Measurements from ENCODE around the gene KCNH3. TPM values are rescaled to one million over a fixed set of nuclear protein-coding genes. Genes with fewer than 3 reads are reported as not detected.

Gene KCNH3
- total RNA-seq, 2 experiments from 2014 or later, result 0.06 to 0.57 TPM

GRCh38 chr12:49549735-49550692 lies 11.2 kb downstream of the KCNH3 start:
- peak; percentile 32 for DNase-seq (ENCODE audit: low spot score)
- TF ChIP-seq CTCF (conservative IDR thresholded peaks at IDR 0.05; ENCODE audit: low read length) (no peak), EZH2phosphoT487 (IDR thresholded peaks at IDR 0.05; ENCODE audit: borderline replicate concordance, low read depth, low read length) (no peak)
- BruUV-seq (replicated peaks), result no TSS peak
- H3K4me3 ChIP-seq (ENCODE audit: low read depth, low read length, poor library complexity, severe bottlenecking), result no peak overlapping the region
- peaks cover 20% of the 10 kb centered on the region for H3K4me1 ChIP-seq (ENCODE audit: insufficient read depth, low read length, poor library complexity, severe bottlenecking)
- H2AFZ ChIP-seq (ENCODE audit: low read length), result no peak overlapping the region
- H3K27ac ChIP-seq (ENCODE audit: low read depth, low read length, poor library complexity, severe bottlenecking), result no peak overlapping the region
- H4K20me1 ChIP-seq (ENCODE audit: insufficient read depth, low read length), result no peaks in the 10 kb centered on the region
- no peak overlapping the region for H3K4me2 ChIP-seq (ENCODE audit: low read length)
- POLR2A ChIA-PET, result interaction anchor here (0.6 to 1.1 kb wide), 3 partner anchors 13 to 730 kb away, joined by 3 read pairs; no protein-coding TSS in a partner anchor
- H3K9me2 ChIP-seq (ENCODE audit: insufficient read depth, low read length), result no peaks in the 10 kb centered on the region
- intact Hi-C loops (cut with micrococcal nuclease; ENCODE audit: unreplicated experiment), result loop anchor here (5.0 kb wide), 1 partner anchor 72 kb away; the partner anchor contains the start of gene PRPF40B
- CTCF ChIA-PET (ENCODE audit: unreplicated experiment), result no interaction called here
- H3K79me2 ChIP-seq (ENCODE audit: insufficient read depth, low read depth, low read length), result no peaks in the 10 kb centered on the region
- H3K9me3 ChIP-seq (ENCODE audit: low read length), result no peaks in the 10 kb centered on the region
- no peaks in the 10 kb centered on the region for H3K36me3 ChIP-seq (ENCODE audit: insufficient read depth, low read length)

- no peaks in the 10 kb centered on the region for H3K36me3 ChIP-seq (ENCODE audit: insufficient read depth, low read length)
- no peak overlapping the region for H3K4me2 ChIP-seq (ENCODE audit: low read length)
- CTCF ChIA-PET (ENCODE audit: unreplicated experiment), result no interaction called here
- TF ChIP-seq CTCF (conservative IDR thresholded peaks at IDR 0.05; ENCODE audit: low read length), result no peak
- no peak for TF ChIP-seq EZH2phosphoT487 (IDR thresholded peaks at IDR 0.05; ENCODE audit: borderline replicate concordance, low read depth, low read length)
- POLR2A ChIA-PET, result interaction anchor here (0.6 to 1.4 kb wide), 4 partner anchors 9 to 729 kb away, joined by 3 to 5 read pairs (median 3); no protein-coding TSS in a partner anchor
- no TSS peak for BruUV-seq (replicated peaks)
- no peak for DNase-seq (ENCODE audit: low spot score)
- H3K4me1 ChIP-seq (ENCODE audit: insufficient read depth, low read length, poor library complexity, severe bottlenecking), result peaks cover 19% of the 10 kb centered on the region
- intact Hi-C loops (cut with micrococcal nuclease; ENCODE audit: unreplicated experiment), result loop anchor here (5.0 kb wide), 1 partner anchor 72 kb away; the partner anchor contains the start of gene PRPF40B
- no peak overlapping the region for H3K27ac ChIP-seq (ENCODE audit: low read depth, low read length, poor library complexity, severe bottlenecking)
- H2AFZ ChIP-seq (ENCODE audit: low read length), result no peak overlapping the region
- no peaks in the 10 kb centered on the region for H3K9me3 ChIP-seq (ENCODE audit: low read length)
- H3K79me2 ChIP-seq (ENCODE audit: insufficient read depth, low read depth, low read length), result no peaks in the 10 kb centered on the region
- H3K4me3 ChIP-seq (ENCODE audit: low read depth, low read length, poor library complexity, severe bottlenecking), result no peak overlapping the region
- no peaks in the 10 kb centered on the region for H4K20me1 ChIP-seq (ENCODE audit: insufficient read depth, low read length)
- H3K9me2 ChIP-seq (ENCODE audit: insufficient read depth, low read length), result no peaks in the 10 kb centered on the region
These were observed 11.9 kb downstream of the KCNH3 start for GRCh38 chr12:49550693-49551252.
